Esophagus muscularis mucosa (tissue), 2 donors: Measurements from ENCODE around the gene OBSCN.

Experiments
- EP300 ChIP-seq: sonication (generic); formaldehyde crosslinking; IDR thresholded peaks from one replicate; pipeline ENCODE4 v1.6.1; 2017; ENCODE audit warnings: antibody characterized with exemption
- POLR2A ChIP-seq: fragments of 450-650 bp; IDR thresholded peaks from one replicate; pipeline ENCODE4 v1.6.1; 2017; ENCODE audit warnings: antibody characterized with exemption, moderate library complexity, mild to moderate bottlenecking, low read depth

DNA sequence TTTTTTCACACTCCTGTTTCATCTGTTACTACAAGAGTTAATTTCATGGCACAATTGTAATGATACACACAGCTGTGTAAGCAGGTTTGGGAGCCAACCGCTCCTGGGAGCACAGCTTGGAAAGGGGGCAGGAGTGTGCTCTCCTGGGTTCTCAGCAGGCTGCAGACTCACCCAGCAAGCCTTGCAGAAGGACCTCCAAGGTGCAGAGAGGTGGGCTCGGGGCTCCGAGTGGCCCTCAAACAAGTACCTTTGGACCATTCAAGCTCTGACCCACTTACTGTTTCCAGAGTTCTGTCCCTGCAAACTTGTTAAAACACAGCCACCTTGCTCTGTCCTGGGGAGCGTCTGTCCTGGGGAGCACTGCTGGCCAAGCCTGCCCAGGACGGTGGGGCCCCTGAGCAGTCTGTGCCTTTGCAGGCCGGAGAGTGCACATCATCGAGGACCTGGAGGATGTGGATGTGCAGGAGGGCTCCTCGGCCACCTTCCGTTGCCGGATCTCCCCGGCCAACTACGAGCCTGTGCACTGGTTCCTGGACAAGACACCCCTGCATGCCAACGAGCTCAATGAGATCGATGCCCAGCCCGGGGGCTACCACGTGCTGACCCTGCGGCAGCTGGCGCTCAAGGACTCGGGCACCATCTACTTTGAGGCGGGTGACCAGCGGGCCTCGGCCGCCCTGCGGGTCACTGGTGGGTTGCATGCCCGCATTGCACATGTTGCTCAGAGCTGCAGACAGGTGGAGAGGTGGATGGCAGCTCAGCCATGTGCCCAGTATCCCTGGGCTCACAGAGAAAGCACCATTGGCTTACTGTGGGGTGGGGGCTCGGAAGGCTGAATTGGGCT lies 78.0 kb downstream of the OBSCN start:
- TF ChIP-seq EP300: no peak
- no peak for TF ChIP-seq POLR2A
